GM04503 (cell line): Measurements from ENCODE around the gene ZFC3H1.
"Not testable (repeated sequence)": the region's sequence is repeated elsewhere in the genome, so short reads cannot be mapped to it uniquely, and the experiment has no call there.

Experiments
- DNase-seq: peaks from one replicate; pipeline ENCODE4 v3.0.0-alpha.2; 2012; ENCODE audit warnings: low read depth

The ZFC3H1 gene, protein sequence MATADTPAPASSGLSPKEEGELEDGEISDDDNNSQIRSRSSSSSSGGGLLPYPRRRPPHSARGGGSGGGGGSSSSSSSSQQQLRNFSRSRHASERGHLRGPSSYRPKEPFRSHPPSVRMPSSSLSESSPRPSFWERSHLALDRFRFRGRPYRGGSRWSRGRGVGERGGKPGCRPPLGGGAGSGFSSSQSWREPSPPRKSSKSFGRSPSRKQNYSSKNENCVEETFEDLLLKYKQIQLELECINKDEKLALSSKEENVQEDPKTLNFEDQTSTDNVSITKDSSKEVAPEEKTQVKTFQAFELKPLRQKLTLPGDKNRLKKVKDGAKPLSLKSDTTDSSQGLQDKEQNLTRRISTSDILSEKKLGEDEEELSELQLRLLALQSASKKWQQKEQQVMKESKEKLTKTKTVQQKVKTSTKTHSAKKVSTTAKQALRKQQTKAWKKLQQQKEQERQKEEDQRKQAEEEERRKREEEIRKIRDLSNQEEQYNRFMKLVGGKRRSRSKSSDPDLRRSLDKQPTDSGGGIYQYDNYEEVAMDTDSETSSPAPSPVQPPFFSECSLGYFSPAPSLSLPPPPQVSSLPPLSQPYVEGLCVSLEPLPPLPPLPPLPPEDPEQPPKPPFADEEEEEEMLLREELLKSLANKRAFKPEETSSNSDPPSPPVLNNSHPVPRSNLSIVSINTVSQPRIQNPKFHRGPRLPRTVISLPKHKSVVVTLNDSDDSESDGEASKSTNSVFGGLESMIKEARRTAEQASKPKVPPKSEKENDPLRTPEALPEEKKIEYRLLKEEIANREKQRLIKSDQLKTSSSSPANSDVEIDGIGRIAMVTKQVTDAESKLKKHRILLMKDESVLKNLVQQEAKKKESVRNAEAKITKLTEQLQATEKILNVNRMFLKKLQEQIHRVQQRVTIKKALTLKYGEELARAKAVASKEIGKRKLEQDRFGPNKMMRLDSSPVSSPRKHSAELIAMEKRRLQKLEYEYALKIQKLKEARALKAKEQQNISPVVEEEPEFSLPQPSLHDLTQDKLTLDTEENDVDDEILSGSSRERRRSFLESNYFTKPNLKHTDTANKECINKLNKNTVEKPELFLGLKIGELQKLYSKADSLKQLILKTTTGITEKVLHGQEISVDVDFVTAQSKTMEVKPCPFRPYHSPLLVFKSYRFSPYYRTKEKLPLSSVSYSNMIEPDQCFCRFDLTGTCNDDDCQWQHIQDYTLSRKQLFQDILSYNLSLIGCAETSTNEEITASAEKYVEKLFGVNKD (N-terminal part only)

DNA sequence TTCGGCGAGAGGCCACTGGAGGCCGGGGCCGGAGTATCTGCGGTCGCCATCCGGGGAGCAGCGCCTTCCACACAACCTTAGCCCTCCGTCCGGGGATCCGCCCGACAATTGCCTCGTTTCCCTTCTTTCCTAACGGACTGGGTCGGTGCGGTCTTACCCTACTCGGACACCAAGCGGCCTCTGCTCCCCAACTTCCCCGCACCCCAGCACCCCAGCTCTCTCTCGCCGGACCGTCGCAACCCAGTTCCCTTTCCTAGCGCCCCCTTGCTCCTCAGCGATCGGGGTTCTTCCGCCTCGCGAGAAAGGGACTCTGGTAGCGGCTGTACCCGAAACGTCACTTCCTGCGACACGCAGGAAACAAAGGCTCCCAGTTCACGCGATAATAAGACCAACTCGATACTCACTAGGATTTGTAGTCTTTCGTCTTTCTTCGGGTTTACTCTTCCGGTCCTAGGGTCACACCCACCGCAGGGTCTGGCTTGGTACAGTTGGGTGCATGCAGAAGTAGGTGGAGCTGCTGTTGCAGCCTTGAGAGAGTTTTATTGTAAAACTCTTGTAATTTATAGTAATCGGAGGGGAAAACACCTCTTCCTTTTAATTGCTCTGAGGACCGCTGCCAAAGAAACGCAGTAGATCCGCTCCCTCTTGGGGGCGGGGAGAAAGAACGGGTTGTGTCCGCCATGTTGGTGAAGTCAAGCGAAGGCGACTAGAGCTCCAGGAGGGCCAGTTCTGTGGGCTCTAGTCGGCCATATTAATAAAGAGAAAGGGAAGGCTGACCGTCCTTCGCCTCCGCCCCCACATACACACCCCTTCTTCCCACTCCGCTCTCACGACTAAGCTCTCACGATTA, at the start of gene ZFC3H1, which contains the start of gene THAP2:
TSS of gene ZFC3H1 (minus strand) at position 288 of the 850 bp plus-strand sequence. CDS start at position 50, 238 bp downstream.
TSS of gene THAP2 (plus strand) at position 741 of the 850 bp plus-strand sequence. CDS start 209 bp downstream, outside the sequence.
- peak; percentile 99 for DNase-seq

DNA sequence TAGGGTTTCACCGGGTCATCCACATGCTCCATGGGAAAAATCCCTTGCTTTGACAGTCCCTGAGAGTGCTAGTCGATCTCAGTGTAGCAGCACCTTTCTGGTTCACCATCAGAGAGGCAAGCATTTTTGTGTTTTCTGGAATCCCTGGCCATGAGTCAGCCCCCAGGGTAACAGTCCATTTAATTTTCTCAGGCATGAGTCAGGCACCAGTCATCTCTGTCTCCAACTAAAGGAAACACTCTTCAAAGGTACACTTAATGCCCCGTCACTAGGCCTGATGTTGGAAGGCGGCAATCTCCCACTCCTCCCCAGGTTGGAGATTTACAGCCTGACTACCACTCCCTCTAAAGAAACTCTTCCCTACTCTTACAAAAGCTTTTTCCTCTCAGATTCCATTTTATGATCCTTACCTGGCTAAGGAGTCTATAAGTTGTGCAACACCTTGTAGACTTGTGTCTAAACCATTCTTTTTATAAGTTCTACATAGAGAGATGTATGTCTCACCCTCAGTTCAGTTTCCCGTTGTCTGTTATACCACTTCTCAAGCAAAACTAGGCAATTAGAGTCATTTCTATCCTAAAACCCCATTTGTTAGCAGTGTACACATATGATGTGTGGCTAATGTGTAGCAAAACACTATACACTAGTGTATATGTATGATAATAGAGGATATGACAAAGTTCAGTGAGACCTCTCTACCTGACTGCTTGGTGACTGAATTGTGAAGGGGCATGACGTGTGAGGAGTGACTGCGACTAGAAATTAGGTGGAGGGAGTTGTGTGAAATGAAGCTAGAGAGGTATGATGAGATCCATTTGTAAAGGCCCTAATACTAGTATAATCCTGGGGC, 46.9 kb upstream of the ZFC3H1 start:
- DNase-seq = peak; percentile 45

- DNase-seq = no peak
Measured at GRCh38 chr12:71708658-71709057, 45.0 kb upstream of the ZFC3H1 start.

- DNase-seq = no peak
Measured at GRCh38 chr12:71704920-71705319, 41.3 kb upstream of the ZFC3H1 start.

- no peak for DNase-seq
Measured at GRCh38 chr12:71703206-71703605, 39.6 kb upstream of the ZFC3H1 start.

GRCh38 chr12:71702590-71702989, 38.9 kb upstream of the ZFC3H1 start:
- DNase-seq = no peak

DNA sequence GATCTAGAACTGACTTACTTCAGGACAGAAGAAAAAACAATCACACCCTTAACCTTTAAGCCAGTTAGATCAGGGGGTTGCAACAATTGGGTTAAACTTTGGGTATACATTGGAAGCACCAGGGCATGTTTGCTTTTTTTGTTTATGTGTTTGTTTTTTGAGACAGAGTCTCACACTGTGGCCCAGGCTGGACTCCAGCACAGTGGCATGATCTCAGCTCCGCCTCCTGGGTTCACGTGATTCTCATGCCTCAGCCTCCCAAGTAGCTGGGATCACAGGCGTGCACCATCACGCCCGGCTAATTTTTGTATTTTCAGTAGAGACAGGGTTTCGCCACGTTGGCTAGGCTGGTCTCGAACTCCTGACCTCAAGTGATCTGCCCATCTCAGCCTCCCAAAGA, 38.5 kb upstream of the ZFC3H1 start:
- not testable (repeated sequence) for DNase-seq

GRCh38 chr12:71695782-71696181, 32.1 kb upstream of the ZFC3H1 start:
- DNase-seq = no peak

- no peak for DNase-seq
Measured at GRCh38 chr12:71694099-71694820, 30.6 kb upstream of the ZFC3H1 start.

DNA sequence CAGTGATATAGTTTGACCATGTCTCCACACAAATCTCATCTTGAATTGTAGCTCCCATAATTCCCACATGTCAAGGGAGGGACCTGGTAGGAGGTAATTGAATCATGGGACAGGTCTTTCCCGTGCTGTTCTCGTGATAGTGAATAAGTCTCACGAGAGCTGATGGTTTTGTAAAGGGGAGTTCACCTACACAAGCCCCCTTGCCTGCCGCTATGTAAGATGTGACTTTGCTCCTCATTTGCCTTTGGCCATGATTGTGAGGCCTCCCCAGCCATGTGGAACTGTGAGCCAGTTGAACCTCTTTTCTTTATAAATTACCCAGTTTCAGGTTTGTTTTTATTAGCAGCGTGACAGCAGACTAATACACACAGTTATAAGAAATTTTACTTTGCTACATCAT, 30.0 kb upstream of the ZFC3H1 start:
- not testable (repeated sequence) for DNase-seq

- no peak for DNase-seq
Measured at GRCh38 chr12:71693126-71693525, 29.5 kb upstream of the ZFC3H1 start.

GRCh38 chr12:71691504-71692129, 28.0 kb upstream of the ZFC3H1 start:
- no peak for DNase-seq

GRCh38 chr12:71688961-71689570, 25.4 kb upstream of the ZFC3H1 start:
- DNase-seq = no peak

DNA sequence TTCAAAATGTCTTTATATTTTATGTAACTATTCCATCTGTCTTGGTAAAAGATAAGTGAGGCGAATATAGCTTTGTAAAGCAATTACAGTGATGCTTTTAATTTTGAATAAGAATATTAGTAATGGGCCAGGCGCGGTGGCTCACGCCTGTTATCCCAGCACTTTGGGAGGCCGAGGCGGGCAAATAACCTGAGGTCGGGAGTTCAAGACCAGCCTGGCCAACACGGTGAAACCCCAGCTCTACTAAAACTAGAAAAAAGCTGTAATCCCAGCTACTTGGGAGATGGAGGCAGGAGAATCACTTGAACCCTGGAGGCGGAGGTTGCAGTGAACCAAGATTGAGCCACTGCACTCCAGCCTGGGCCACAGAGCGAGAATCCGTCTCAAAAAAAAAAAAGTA, 23.5 kb upstream of the ZFC3H1 start:
- not testable (repeated sequence) for DNase-seq

GRCh38 chr12:71686658-71687025, 23.0 kb upstream of the ZFC3H1 start:
- no peak for DNase-seq

- peak; percentile 57 for DNase-seq
Measured at GRCh38 chr12:71685914-71686657, 22.4 kb upstream of the ZFC3H1 start, which contains the start of gene TMEM19. Gene TMEM19 (plus strand): TSS chr12:71686082. CDS start chr12:71686681, 599 bp downstream.

GRCh38 chr12:71685312-71685906, 21.8 kb upstream of the ZFC3H1 start:
- no peak for DNase-seq
